Measurements from ENCODE around the gene SPI1. TPM values are rescaled to one million over a fixed set of nuclear protein-coding genes. Genes with fewer than 3 reads are reported as not detected.

SPI1 gene
- total RNA-seq, 4 donors from 2014 or later, result 4.7 to 13.4 (median 9.8) TPM

DNA sequence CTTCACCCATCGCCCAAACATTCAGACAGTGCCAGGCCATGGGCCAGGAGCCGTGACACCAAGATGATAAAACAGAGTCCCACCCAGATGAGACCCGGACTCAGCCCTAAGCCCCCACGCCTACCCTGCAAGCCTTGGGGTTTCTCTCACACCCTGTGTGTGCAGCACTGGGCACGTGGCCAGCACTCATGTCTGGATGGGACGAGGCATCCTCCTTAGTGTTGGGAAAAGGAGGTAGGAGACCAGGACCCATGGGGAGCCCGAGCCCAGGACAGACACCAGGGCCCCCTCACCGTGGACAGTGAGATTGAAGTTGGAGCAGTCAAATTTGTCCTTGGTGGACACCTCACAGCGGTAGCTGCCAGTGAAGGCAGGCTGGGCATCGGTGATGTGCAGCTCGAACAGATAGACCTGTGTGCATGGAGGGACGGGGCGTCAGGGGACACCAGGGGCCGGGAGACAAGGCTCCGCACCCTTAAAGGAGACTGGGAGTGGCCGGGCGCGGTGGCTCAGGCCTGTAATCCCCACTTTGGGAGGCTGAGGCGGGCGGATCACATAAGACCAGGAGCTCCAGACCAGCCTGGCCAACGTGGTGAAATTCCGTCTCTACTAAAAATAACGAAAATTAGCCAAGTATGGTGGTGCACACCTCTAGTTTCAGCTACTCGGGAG lies 30.1 kb downstream of the SPI1 start:
- TF ChIP-seq POLR2AphosphoS5 (IDR thresholded peaks at IDR 0.05), result no peak
- no peak for TF ChIP-seq POLR2A (IDR thresholded peaks at IDR 0.05)
- TF ChIP-seq CTCF (IDR thresholded peaks at IDR 0.05), result no peak
- no peak for DNase-seq (ENCODE audit: low spot score in 2 of 2)
- H3K27ac ChIP-seq, result no peak overlapping the region
- H3K9me3 ChIP-seq, result no peaks in the 10 kb centered on the region
- H3K4me1 ChIP-seq, result no peaks in the 10 kb centered on the region
- H3K27me3 ChIP-seq, result no peaks in the 10 kb centered on the region
- no peaks in the 10 kb centered on the region for H3K36me3 ChIP-seq
- 81% methylated on average over 19 of the region's 24 CpGs for WGBS
- no peak overlapping the region for H3K4me3 ChIP-seq

GRCh38 chr11:47347137-47347536 lies 31.2 kb downstream of the SPI1 start:
- WGBS, result 83% methylated on average over 5 of the region's 5 CpGs

GRCh38 chr11:47345890-47346563 lies 32.3 kb downstream of the SPI1 start:
- no peak overlapping the region for H3K4me3 ChIP-seq

More at GRCh38 chr11:47347137-47347536, 31.2 kb downstream of the SPI1 start:
- no peak for DNase-seq (ENCODE audit: low spot score in 2 of 2)
- TF ChIP-seq EP300 (IDR thresholded peaks at IDR 0.05) (no peak), POLR2AphosphoS5 (IDR thresholded peaks at IDR 0.05) (no peak), POLR2A (IDR thresholded peaks at IDR 0.05) (no peak), CTCF (IDR thresholded peaks at IDR 0.05) (no peak)
- Histone ChIP-seq H3K27me3 (no peaks in the 10 kb centered on the region), H3K4me1 (no peaks in the 10 kb centered on the region), H3K36me3 (no peaks in the 10 kb centered on the region), H3K4me3 (no peak overlapping the region), H3K9me3 (no peaks in the 10 kb centered on the region), H3K27ac (no peak overlapping the region)

GRCh38 chr11:47342854-47343253 lies 35.5 kb downstream of the SPI1 start:
- 98% methylated on average over 8 of the region's 15 CpGs for WGBS
- TF ChIP-seq CTCF (IDR thresholded peaks at IDR 0.05), result no peak
- no peak for TF ChIP-seq EP300 (IDR thresholded peaks at IDR 0.05)
- TF ChIP-seq POLR2A (IDR thresholded peaks at IDR 0.05), result no peak
- no peak for TF ChIP-seq POLR2AphosphoS5 (IDR thresholded peaks at IDR 0.05)
- H3K9me3 ChIP-seq, result no peaks in the 10 kb centered on the region
- no peak overlapping the region for H3K27ac ChIP-seq
- no peaks in the 10 kb centered on the region for H3K4me1 ChIP-seq
- no peak for DNase-seq (ENCODE audit: low spot score in 2 of 2)
- H3K27me3 ChIP-seq, result no peaks in the 10 kb centered on the region
- no peaks in the 10 kb centered on the region for H3K36me3 ChIP-seq
- H3K4me3 ChIP-seq, result no peak overlapping the region

More at GRCh38 chr11:47345890-47346563, 32.3 kb downstream of the SPI1 start:
- DNase-seq (ENCODE audit: low spot score in 2 of 2), result no peak
- Histone ChIP-seq H3K27ac (no peak overlapping the region), H3K36me3 (no peaks in the 10 kb centered on the region), H3K4me1 (no peaks in the 10 kb centered on the region), H3K9me3 (no peaks in the 10 kb centered on the region), H3K27me3 (no peaks in the 10 kb centered on the region)
- 90% methylated on average over 18 of the region's 18 CpGs for WGBS
- TF ChIP-seq POLR2AphosphoS5 (IDR thresholded peaks at IDR 0.05), result no peak
- TF ChIP-seq EP300 (IDR thresholded peaks at IDR 0.05), result no peak
- no peak for TF ChIP-seq POLR2A (IDR thresholded peaks at IDR 0.05)
- no peak for TF ChIP-seq CTCF (IDR thresholded peaks at IDR 0.05)

GRCh38 chr11:47342036-47342803 lies 36.1 kb downstream of the SPI1 start:
- no peak overlapping the region for H3K4me3 ChIP-seq
- no peak overlapping the region for H3K27ac ChIP-seq
- H3K36me3 ChIP-seq, result no peaks in the 10 kb centered on the region
- TF ChIP-seq POLR2A (IDR thresholded peaks at IDR 0.05) (no peak), EP300 (IDR thresholded peaks at IDR 0.05) (no peak), POLR2AphosphoS5 (IDR thresholded peaks at IDR 0.05) (no peak), CTCF (IDR thresholded peaks at IDR 0.05) (no peak)
- H3K9me3 ChIP-seq, result no peaks in the 10 kb centered on the region
- no peaks in the 10 kb centered on the region for H3K4me1 ChIP-seq
- no peak for DNase-seq (ENCODE audit: low spot score in 2 of 2)
- H3K27me3 ChIP-seq, result no peaks in the 10 kb centered on the region
- 80% methylated on average over 24 of the region's 24 CpGs for WGBS
